ENCODE measurements around the gene LTBP3.

DNA sequence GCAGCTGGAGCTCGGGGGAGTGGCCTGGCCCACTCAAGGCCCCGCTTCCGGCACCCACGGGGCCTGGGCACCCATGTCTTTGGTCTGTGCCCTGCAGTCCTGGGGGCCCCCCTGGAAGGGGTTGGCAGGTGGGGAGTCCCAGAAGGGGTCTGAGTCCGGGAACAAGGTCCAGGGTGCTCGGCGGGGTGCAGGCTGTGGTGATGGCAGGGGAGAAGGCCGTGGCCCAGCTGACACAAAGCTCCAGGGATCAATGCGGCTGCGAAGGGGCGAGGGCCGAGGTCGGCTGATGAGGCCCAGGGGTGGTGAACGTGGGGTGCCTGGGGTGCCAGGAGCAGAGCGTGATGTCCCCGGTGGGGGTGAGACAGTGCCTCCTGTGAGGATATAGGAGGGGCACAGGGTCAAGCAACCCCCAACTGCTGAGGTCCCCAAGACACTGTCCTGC, 40.1 kb upstream of the LTBP3 start:
- TF ChIP-seq, protein P1, sequence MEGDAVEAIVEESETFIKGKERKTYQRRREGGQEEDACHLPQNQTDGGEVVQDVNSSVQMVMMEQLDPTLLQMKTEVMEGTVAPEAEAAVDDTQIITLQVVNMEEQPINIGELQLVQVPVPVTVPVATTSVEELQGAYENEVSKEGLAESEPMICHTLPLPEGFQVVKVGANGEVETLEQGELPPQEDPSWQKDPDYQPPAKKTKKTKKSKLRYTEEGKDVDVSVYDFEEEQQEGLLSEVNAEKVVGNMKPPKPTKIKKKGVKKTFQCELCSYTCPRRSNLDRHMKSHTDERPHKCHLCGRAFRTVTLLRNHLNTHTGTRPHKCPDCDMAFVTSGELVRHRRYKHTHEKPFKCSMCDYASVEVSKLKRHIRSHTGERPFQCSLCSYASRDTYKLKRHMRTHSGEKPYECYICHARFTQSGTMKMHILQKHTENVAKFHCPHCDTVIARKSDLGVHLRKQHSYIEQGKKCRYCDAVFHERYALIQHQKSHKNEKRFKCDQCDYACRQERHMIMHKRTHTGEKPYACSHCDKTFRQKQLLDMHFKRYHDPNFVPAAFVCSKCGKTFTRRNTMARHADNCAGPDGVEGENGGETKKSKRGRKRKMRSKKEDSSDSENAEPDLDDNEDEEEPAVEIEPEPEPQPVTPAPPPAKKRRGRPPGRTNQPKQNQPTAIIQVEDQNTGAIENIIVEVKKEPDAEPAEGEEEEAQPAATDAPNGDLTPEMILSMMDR (IDR thresholded peaks at IDR 0.05; ENCODE audit: poor library complexity) = no peak
- TF ChIP-seq EZH2phosphoT487 (IDR thresholded peaks at IDR 0.05; ENCODE audit: low read depth, severe bottlenecking, unreplicated experiment) = no peak
